GM12864 (cell line): Measurements from ENCODE around the gene SLC39A2.

Experiments
- DNase-seq: peaks from one replicate; pipeline ENCODE4 v3.0.0-alpha.2; 2011; ENCODE audit warnings: low read depth
- H3K4me3 ChIP-seq: 2 replicates; pipeline ENCODE4 v1.5.1; 2011; ENCODE audit warnings: mild to moderate bottlenecking, low read depth, low read length, control low read depth
- TF ChIP-seq, protein P1 (sequence below): IDR thresholded peaks from 2 replicates; pipeline ENCODE4 v1.5.1; 2011; ENCODE audit warnings: low read depth, mild to moderate bottlenecking, moderate library complexity, low read length, control low read depth, inconsistent platforms; ENCODE audit errors: missing control alignments

Gene SLC39A2

DNA sequence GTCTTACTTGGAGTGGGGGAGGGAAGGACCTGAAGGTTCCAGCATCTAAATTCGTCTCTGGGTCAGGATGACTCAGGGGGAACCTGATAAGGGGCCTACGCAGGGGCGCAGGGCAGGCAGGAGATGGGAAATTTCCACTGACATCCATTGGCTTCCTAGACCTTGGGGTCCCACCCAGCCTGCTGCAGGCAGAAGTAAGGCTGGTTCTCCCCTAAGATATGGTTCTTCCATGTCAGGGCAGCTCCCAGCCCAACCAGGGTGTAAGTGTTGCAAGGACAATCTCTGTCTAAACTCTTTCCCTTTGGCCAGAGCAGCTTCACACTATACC lies 27.9 kb downstream of the SLC39A2 start:
- TF ChIP-seq, protein P1, sequence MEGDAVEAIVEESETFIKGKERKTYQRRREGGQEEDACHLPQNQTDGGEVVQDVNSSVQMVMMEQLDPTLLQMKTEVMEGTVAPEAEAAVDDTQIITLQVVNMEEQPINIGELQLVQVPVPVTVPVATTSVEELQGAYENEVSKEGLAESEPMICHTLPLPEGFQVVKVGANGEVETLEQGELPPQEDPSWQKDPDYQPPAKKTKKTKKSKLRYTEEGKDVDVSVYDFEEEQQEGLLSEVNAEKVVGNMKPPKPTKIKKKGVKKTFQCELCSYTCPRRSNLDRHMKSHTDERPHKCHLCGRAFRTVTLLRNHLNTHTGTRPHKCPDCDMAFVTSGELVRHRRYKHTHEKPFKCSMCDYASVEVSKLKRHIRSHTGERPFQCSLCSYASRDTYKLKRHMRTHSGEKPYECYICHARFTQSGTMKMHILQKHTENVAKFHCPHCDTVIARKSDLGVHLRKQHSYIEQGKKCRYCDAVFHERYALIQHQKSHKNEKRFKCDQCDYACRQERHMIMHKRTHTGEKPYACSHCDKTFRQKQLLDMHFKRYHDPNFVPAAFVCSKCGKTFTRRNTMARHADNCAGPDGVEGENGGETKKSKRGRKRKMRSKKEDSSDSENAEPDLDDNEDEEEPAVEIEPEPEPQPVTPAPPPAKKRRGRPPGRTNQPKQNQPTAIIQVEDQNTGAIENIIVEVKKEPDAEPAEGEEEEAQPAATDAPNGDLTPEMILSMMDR, result no peak
- no peak overlapping the region for H3K4me3 ChIP-seq
- DNase-seq, result no peak

DNA sequence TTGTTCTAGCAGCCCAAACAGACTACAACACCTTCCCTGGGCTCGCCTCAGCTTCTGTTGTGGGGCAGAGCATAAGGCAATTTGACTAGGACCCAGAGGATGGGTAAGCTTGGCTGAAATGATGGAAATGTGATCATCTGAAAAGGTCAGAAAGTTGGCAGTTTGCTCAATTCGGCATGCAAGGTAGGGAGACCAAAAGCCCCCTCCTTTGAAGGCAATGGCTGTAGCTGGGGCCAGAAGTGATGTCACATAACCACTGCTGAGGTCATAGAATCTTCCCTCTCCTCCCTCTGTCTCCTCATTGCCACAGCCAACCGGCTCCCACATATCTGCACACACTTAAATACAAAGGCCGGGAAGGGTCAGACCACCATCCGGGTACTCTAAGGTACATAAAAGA lies 30.8 kb downstream of the SLC39A2 start, which contains the start of gene TPPP2:
Gene TPPP2, plus strand, starts transcription at position 301 of the 400 bp plus-strand sequence. CDS start 365 bp downstream, outside the sequence.
- no peak within 1 kb of the TSS for H3K4me3 ChIP-seq
- no peak for DNase-seq

DNA sequence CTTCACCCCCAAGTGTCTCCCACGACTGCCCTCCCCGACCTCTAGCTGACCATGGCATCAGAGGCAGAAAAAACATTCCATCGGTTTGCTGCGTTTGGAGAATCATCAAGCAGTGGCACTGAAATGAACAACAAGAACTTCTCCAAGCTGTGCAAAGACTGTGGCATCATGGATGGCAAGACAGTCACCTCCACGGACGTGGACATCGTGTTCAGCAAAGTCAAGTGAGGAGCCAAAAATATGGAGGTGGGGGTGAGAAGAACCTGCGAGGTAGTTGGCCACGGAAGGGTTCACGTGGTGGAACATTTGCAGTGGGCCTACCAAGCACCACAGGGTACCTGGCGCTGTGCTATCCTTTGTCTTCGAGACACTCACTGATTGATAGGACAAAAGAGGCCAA lies 31.4 kb downstream of the SLC39A2 start:
- TF ChIP-seq, protein P1, result no peak
- no peak for DNase-seq

More for the DNA sequence above, 30.8 kb downstream of the SLC39A2 start, which contains the start of gene TPPP2:
- TF ChIP-seq, protein P1, result no peak

DNA sequence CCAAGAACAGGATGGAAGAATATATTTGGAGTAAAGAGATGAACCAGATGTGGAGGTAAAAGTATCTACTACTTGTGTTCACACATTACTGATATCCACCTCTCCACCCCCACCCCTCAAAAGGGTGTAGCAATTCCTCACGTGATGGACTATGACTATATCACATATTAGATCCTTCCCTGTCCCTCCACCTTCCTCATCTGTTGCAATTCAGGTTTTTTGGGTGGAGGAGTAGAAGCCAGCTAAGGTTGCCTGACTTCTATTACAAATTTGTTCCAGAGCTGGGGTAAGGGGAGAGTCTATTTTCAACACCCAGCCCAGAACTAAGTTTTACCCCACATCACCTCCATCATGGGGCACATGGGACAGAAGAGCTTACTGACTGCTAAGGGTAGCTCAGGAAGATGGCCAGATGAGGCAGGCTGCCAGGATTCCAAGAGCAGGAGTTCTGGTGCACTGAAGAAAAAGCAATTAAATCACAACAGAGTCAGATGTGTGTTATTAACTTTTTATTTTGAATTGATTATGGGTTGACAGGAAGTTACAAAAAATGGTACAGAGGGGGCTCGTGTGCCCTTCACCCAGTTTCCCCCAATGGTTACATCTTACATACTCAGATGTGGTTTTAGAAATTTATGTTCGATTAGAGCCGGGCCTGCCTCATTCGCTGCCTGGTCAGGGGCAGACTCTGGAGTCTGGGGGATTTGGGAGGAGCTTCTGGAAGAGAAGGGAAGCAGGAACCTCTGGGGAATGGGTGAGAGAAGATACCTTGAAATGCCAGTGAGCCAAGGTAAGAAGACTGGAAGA lies 33.4 kb downstream of the SLC39A2 start:
- TF ChIP-seq, protein P1, result no peak
- DNase-seq, result no peak
- no peak overlapping the region for H3K4me3 ChIP-seq

More for the DNA sequence above, 31.4 kb downstream of the SLC39A2 start:
- no peak overlapping the region for H3K4me3 ChIP-seq

DNA sequence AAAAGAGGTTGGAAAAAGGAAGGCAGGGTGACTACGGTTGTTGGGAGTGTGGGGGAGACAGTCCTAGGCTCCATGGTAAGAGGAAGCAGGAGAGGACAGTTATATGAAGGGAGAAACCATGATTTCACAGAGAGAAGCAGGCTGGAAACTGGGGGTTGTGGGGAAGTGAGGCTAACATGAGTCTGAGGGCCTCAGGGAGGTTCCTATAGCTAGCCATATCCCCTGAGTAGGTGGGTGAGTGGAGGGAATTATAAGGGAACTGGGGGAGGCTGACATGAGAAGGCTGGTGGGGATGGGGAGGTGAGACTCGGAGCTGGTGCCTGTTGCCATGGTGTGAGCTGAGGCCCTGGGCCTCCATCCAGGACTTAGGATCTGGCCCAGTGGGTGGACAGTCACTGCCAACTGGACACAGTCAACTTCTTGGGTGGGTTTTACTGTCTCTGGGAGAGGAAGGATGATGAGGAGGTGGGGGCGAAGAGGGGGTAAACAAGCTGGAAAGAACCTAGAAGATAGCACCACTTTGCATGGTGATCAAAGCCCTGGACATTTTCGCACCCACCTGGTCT lies 34.1 kb downstream of the SLC39A2 start:
- H3K4me3 ChIP-seq, result no peak overlapping the region
- TF ChIP-seq, protein P1, result no peak
- DNase-seq, result no peak

DNA sequence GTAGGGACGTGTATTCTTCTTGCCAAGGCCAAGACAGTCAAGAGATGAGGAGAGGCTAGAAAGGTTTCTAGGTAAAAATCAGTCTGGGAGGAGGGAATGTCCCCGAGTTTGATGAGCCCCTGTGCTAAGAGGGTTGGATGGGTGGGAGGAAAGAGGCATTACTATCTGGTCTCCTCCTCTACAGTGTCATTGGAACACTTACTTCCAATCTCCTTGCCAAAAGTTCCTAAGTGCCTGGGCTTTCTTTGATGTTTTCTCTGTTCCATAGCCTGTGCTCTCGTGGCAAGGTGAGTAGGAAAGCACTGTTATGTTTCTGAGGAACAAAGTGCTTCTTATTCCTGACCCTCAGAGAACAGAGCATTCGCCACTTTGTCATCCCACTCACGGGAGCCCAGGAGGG lies 35.6 kb downstream of the SLC39A2 start, which contains the start of gene RNASE13:
Gene RNASE13, minus strand, starts transcription at position 101 of the 400 bp plus-strand sequence. CDS start 519 bp downstream, outside the sequence.
- TF ChIP-seq, protein P1, result no peak

More for the DNA sequence above, 35.6 kb downstream of the SLC39A2 start, which contains the start of gene RNASE13:
- H3K4me3 ChIP-seq, result no peak within 1 kb of the TSS
- DNase-seq, result no peak
